Adrenal gland (tissue), 5 donors: ENCODE data around the gene C1QTNF7.

Experiments
- POLR2A ChIP-seq, 2 donors: fragments of 450-650 bp; IDR thresholded peaks; one replicate each; pipeline ENCODE4 v1.6.1; 2017; ENCODE audit warnings: antibody characterized with exemption in 2 of 2, mild to moderate bottlenecking in 2 of 2, moderate library complexity in 1 of 2
- TF ChIP-seq, protein P1 (sequence below), 6 experiments: fragments of 450-650 bp in 4 of 6; fragments of 200-600 bp in 2 of 6; sonication (generic) in 1 of 6; IDR thresholded peaks; 1 replicate in 5 of 6; 2 replicates in 1 of 6; pipeline versions ENCODE4 v1.5.1 to v1.8.0; 2016 to 2021; ENCODE audit warnings: antibody characterized with exemption in 6 of 6, mild to moderate bottlenecking in 2 of 6, moderate library complexity in 1 of 6
- donor health status: DM: no; HTN: no; CAD: no.

DNA sequence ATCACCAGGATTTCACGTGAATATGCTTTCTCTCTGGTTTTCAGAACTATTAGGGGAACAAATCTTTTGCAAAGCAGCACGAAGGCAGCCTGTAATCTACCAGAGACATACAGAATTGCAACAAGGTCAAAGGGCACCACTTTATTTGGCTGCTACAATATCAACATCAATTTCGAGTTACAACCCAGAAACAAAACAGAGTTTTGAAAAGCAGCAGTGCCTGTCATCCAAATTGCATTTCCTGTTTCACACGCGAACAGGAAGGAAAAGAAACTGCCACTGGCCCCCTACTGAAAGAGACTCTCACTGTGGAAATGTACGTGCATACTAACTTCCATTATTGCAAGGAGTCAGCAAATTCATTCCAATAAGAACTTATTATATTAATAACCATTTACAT lies 17.1 kb upstream of the C1QTNF7 start:
- TF ChIP-seq, protein P1, sequence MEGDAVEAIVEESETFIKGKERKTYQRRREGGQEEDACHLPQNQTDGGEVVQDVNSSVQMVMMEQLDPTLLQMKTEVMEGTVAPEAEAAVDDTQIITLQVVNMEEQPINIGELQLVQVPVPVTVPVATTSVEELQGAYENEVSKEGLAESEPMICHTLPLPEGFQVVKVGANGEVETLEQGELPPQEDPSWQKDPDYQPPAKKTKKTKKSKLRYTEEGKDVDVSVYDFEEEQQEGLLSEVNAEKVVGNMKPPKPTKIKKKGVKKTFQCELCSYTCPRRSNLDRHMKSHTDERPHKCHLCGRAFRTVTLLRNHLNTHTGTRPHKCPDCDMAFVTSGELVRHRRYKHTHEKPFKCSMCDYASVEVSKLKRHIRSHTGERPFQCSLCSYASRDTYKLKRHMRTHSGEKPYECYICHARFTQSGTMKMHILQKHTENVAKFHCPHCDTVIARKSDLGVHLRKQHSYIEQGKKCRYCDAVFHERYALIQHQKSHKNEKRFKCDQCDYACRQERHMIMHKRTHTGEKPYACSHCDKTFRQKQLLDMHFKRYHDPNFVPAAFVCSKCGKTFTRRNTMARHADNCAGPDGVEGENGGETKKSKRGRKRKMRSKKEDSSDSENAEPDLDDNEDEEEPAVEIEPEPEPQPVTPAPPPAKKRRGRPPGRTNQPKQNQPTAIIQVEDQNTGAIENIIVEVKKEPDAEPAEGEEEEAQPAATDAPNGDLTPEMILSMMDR (IDR thresholded peaks at IDR 0.05): no peak
- TF ChIP-seq POLR2A (IDR thresholded peaks at IDR 0.05): no peak
